GM19324 (cell line): ENCODE results near the gene MAMDC2.
"Not testable (repeated sequence)": the region's sequence is repeated elsewhere in the genome, so short reads cannot be mapped to it uniquely, and the experiment has no call there.

ENCODE experiments used
- ATAC-seq: cut with Tn5 transposase; IDR thresholded peaks from one replicate; pipeline ENCODE4 v1.9.1; 2021; ENCODE audit warnings: mild to moderate bottlenecking, moderate library complexity; ENCODE audit not compliant: unreplicated experiment, low FRiP score

Gene MAMDC2

DNA sequence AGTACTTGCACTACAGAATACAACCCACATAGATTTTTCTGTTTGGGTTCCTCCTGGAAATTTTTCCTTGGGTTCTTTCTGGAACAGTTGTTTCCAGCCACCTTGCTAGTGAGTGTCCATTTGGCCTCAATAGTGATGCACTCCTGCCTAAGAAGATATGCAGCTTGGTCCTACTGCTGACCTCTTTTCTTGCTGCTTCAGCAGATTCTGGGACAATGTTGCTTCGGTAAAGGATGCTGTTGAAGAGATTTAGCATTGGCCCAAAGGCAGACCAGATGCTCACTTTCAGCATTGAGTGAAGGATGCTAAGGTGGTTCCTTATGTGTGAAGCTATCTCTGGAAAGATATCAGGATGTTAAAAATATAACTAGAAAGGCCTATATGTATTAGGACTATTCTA is 128.9 kb downstream of the MAMDC2 start:
- ATAC-seq: no peak

- no peak for ATAC-seq
Measured at GRCh38 chr9:70177121-70177520, 133.5 kb downstream of the MAMDC2 start.

GRCh38 chr9:70192707-70193106 is 149.1 kb downstream of the MAMDC2 start:
- ATAC-seq: no peak

GRCh38 chr9:70195456-70195855 is 151.8 kb downstream of the MAMDC2 start:
- ATAC-seq: no peak

DNA sequence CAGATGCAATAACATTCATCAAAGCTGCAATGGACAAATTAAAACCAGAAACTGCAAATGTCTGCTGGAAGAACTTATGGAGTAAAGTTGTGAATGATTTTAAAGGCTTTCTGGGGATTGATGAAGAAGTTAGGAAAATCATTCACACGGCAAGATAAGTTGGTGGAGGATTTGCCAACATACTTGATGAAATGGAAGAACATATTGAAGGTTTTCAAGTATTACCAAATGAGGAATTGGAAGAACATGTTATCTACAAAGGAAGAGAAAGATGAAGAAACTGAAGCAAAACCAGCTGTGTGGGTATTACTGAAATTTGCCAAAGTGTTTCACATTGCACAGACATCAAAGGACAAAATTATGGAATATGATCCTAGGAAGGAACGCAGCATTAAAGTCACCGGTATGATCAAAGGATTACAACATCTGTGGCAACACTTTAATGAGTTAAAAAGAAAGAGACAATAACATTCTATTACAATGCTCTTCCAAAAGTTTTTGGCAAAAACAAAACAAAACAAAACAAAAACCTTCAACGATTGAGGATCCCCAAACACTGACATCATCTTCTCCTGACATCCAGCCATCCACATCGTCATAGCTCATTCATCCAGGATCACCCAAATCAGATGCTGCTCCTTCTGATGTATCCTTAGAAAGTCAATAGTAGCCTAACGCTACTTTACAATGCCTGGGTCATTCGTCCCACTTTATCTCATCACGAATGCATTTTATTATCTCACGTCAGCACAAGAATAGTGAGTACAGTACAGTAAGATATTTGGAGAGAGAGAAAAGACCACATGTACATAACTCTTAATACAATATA is 153.8 kb downstream of the MAMDC2 start:
- ATAC-seq: no peak

DNA sequence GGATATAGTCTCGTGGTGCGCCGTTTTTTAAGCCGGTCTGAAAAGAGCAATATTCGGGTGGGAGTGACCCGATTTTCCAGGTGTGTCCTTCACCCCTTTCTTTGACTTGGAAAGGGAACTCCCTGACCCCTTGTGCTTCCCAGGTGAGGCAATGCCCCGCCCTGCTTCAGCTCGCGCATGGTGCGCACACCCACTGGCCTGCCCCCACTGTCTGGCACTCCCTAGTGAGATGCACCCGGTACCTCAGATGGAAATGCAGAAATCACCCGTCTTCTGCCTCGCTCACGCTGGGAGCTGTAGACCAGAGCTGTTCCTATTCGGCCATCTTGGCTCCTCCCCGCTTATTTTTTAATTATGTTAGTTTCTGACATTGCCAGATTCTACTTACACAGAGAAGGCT is 161.1 kb downstream of the MAMDC2 start:
- ATAC-seq: not testable (repeated sequence)

- ATAC-seq: no peak
Measured at GRCh38 chr9:70205366-70206020, 161.8 kb downstream of the MAMDC2 start.

DNA sequence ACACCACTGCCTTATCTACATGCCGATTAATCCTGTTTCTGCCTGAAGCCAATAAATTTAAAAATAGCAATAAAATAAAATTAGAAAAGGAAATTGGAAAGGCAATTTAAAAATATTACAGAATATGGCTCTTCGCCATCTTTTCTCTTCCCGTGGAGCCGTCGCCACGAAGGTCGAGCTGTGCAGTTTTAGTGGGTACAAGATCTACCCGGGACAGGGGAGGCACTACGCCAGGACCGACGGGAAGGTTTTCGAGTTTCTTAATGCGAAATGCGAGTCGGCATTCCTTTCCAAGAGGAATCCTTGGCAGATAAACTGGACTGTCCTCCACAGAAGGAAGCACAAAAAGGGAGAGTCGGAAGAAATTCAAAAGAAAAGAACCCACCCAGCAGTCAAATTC is 173.4 kb downstream of the MAMDC2 start:
- no peak for ATAC-seq

- no peak for ATAC-seq
Measured at GRCh38 chr9:70218767-70219166, 175.1 kb downstream of the MAMDC2 start.

- ATAC-seq: no peak
Measured at GRCh38 chr9:70220216-70220615, 176.6 kb downstream of the MAMDC2 start.

DNA sequence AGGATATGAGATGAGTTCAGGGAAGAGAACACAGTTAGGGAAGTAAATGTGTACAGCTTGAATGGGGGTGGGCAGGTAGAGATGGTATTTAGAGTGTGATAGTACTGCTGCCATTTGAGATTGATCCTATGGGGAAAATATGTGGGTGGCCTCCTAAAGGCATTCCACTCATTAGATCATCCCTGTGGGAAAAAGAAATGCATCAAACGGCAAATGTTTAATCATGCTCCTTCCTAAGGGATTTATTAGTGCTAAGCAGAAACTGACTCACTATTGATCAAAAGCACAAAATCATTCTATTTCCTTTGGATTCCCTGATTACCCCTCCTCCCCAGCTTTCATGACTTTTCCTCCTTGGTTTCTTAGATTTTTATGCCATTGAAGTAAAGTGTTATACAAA is 178.7 kb downstream of the MAMDC2 start:
- ATAC-seq: no peak

GRCh38 chr9:70228118-70228517 is 184.5 kb downstream of the MAMDC2 start:
- ATAC-seq: no peak

- no peak for ATAC-seq
Measured at GRCh38 chr9:70228611-70229010, 185.0 kb downstream of the MAMDC2 start.

DNA sequence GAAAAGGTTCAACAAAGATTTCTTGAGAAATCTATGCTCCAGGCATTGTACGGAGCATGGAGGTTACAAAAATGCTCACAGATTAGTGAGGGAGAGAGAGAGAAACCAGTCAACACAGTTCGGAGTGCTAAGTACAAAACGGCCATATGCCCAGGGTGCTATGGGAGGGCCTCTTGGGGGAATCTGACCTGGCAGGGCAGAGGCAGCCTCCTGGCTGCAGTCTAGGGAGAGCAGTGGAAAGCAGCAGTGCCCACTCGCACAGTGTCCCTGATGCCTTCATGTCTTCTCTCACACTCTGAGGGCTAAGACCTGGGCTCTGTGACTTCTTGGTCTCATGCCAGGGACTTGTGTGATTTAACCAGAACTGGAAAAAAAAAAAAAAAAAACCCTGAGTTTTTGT is 185.4 kb downstream of the MAMDC2 start:
- ATAC-seq: no peak

- no peak for ATAC-seq
Measured at GRCh38 chr9:70229579-70229978, 185.9 kb downstream of the MAMDC2 start.

DNA sequence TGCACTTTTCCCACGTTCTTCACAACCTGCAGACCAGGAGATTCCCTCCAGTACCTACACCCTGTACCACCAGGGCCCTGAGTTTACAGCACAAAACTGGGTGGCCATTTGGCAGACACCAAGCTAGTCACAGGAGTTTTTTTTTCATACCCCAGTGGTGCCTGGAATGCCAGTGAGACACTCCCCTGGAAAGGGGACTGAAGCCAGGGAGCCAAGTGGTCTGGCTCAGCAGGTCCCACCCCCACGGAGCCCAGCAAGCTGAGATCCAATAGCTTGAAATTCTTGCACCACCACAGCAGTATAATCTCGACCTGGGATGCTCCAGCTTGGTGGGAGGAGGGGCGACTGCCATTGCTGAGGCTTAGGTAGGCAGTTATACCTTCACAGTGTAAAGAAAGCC is 188.8 kb downstream of the MAMDC2 start:
- ATAC-seq: no peak

DNA sequence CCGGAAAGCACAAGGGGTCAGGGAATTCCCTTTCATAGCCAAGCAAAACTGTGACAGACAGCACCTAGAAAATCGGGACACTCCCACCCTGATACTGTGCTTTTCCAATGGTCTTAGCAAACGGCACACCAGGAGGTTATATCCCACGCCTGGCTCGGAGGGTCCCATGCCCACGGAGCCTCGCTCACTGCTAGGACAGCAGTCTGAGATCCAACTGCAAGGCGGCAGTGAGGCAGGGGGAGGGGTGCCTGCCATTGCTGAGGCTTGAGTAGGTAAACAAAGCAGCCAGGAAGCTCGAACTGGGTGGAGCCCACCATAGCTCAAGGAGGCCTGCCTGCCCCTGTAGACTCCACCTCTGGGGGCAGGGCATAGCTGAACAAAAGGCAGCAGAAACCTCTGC is 190.6 kb downstream of the MAMDC2 start:
- ATAC-seq: not testable (repeated sequence)

GRCh38 chr9:70245952-70246351 is 202.3 kb downstream of the MAMDC2 start:
- ATAC-seq: not testable (repeated sequence)

GRCh38 chr9:70250221-70250620 is 206.6 kb downstream of the MAMDC2 start:
- ATAC-seq: no peak

- no peak for ATAC-seq
Measured at GRCh38 chr9:70255486-70255885, 211.8 kb downstream of the MAMDC2 start.

GRCh38 chr9:70256123-70256551 is 212.5 kb downstream of the MAMDC2 start:
- no peak for ATAC-seq

DNA sequence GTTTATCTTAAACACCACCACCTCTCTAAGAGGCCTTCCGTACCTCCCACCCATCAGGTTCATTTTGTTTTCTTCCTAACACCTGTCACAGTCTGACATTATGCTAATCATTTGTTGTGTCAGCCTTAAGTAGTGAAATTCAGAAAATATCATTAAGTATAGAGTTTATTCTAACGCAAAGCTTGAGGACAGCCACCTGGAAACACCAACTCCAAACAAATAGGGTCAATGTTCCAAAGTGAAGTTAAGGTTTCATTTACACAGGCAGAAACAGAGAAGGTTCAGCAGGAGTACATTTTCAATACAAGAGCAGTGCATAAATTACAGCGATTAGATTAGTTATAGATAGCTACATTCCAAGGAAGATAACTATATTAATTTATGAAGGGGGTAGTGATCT is 213.9 kb downstream of the MAMDC2 start:
- no peak for ATAC-seq
